Measurements from ENCODE around the gene MYO1B.
"Not testable (repeated sequence)": the region's sequence is repeated elsewhere in the genome, so short reads cannot be mapped to it uniquely, and the experiment has no call there.

The MYO1B gene

GRCh38 chr2:191405546-191405945 is 160.3 kb downstream of the MYO1B start:
- DNase-seq (ENCODE audit: low read depth in 2 of 2), result no peak

- no peak for DNase-seq (ENCODE audit: low read depth in 2 of 2)
These were observed 165.6 kb downstream of the MYO1B start for GRCh38 chr2:191410646-191411436.

DNA sequence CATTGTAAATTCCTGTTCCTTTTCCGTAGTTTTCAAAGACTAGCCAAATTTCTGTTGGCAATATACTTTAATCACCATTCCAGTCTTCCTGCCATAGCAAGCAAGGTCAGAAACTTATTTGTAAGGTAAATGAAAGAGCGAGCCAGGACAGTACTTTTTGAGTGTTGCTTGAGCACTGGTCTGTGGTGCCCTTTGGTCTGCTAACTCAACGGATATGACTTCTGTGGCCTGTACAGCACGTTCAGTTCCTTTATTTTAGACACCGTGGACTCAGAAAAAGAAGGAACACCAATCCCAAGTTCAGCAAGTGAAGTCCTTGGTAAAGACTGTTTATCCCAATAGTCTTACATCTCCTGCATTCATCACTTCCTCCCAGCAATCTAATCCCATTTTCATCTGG is 166.3 kb downstream of the MYO1B start:
- no peak for DNase-seq (ENCODE audit: low read depth in 2 of 2)

- DNase-seq (ENCODE audit: low read depth in 2 of 2), result no peak
These were observed 167.1 kb downstream of the MYO1B start for GRCh38 chr2:191412353-191412752.

DNA sequence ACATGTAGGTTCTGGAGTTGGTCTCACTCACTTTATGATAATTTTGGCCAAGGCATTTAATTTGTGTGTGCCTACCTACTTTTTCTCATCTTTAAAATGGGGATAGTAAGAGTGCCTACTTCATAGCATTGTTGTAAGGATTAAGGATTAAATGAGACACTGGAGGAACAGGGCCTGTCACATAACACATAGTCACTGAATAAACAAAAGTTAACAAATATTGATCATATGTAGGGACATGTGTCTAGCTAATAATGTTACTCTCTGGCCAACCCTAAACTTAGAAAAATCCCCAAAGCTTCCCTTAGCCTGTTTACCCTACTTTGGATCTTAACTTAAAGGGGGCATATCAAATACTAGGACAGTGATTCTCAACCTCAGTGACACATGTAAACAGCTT is 169.9 kb downstream of the MYO1B start:
- no peak for DNase-seq (ENCODE audit: low read depth in 2 of 2)

DNA sequence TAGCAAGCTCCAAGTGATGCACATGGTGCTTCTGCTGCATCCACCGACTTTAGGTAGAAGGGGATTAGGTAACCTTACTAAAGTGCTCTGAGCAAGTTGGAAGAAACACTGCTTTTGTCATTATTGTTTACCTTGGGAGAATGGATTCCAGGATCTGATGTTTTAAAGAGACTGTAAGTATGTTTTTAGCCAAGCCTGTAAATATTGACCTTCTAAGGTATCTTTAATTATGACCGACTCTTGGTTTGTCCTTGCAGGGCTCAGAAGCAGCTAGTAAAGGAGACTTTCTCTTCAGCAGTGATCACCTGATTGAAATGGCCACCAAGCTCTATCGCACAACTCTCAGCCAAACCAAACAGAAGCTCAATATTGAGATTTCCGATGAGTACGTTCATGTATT is 170.7 kb downstream of the MYO1B start:
- no peak for DNase-seq (ENCODE audit: low read depth in 2 of 2)

DNA sequence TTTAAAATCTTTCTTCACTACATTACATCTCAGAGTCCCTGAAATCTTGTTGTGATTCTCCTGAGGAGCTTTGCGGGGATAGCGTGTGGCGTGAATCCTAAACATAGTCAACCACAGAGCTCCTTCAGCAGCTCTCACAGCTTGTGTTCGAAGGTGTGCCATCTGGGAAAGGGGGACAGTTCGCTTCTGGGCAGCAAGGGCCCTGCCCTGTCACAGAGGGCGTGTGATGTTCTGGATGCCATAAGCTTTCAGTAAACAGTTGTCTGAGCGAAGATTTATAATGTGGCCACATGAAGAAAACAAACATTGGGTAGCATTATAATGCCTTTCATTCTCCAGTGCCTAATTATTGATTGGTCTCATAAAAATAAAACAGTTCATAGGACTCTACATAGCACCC is 172.5 kb downstream of the MYO1B start:
- no peak for DNase-seq (ENCODE audit: low read depth in 2 of 2)

DNA sequence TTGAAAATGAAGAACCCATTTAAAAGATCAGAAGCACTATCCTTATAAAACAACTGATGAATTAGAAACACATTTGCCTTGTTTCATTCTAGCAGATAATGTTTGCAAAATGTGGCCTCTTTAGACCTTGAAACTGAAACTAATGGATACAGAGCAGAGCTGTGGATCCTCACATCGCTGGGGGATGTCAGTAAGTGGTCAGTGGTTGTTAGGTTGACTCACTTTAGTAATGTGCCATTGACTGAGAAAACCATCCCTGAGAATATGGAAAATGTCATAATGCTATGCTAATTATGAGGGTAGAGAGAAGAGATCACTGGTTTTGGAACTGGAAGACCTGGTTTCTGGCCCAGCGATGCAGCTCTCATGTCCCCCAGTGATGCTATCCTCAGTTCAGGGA is 176.7 kb downstream of the MYO1B start:
- no peak for DNase-seq (ENCODE audit: low read depth in 2 of 2)

GRCh38 chr2:191427031-191427430 is 181.8 kb downstream of the MYO1B start:
- DNase-seq (ENCODE audit: low read depth in 2 of 2), result no peak

- DNase-seq (ENCODE audit: low read depth in 2 of 2), result no peak
These were observed 182.9 kb downstream of the MYO1B start for GRCh38 chr2:191428141-191428540.

- no peak for DNase-seq (ENCODE audit: low read depth in 2 of 2)
These were observed 185.3 kb downstream of the MYO1B start for GRCh38 chr2:191430476-191430875.

DNA sequence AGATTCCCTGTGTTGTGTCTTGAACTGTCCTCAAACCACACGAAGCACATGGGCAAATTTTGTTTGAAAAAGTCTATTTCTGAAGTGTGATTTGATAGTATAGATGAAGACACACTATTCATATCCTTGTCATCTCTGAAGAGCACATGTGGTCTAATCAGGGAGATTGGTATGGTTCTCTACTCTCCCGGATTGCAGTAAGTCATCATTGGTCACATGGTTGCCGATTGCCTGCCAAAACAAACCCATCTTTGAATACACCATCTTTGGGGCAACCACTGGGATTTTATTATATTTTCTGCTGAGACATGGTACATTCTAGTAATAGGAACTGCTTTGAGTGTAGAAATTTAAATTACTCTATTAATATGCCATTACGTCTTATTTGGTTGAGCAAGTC is 186.9 kb downstream of the MYO1B start:
- DNase-seq (ENCODE audit: low read depth in 2 of 2), result no peak

- DNase-seq (ENCODE audit: low read depth in 2 of 2), result no peak
These were observed 188.9 kb downstream of the MYO1B start for GRCh38 chr2:191434072-191434471.

- no peak for DNase-seq (ENCODE audit: low read depth in 2 of 2)
These were observed 189.9 kb downstream of the MYO1B start for GRCh38 chr2:191435141-191435540.

GRCh38 chr2:191436368-191437055 is 191.3 kb downstream of the MYO1B start:
- DNase-seq (ENCODE audit: low read depth in 2 of 2), result no peak

- DNase-seq (ENCODE audit: low read depth in 2 of 2), result no peak
These were observed 194.3 kb downstream of the MYO1B start for GRCh38 chr2:191439481-191439880.

DNA sequence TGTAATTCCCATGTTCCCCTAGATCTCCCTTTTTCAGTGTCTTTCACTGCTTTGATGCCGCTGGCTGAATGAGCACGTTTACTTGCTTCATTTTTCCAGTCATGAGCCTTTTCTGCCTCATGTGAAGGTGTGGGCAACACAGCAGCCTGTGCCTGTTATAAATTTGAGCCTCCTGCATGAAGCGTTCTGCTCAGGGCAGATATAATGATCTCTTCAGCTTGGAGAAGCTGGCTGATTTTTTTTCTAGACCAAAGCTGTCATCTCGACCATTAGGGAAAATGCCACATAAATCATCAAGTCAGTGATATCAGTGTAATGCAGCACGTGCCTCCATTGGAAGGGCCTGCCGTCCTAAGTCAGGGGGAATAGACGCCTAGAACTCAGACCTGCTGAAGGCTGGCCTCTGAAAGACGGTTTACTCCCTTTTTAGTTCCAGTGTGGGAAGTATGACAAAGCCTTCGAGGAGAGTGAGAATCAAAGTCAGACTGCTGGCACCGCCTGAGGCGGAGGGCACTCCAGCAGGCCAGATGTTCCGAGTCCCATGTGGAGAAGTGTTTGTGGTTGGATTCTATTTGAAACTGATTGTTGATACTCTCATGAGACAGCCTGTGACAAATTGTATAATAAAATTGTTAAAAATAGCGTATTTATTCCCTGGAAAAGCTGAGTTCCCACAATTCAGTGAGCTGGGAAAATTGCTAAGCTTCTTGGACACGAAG is 196.5 kb downstream of the MYO1B start:
- no peak for DNase-seq (ENCODE audit: low read depth in 2 of 2)

DNA sequence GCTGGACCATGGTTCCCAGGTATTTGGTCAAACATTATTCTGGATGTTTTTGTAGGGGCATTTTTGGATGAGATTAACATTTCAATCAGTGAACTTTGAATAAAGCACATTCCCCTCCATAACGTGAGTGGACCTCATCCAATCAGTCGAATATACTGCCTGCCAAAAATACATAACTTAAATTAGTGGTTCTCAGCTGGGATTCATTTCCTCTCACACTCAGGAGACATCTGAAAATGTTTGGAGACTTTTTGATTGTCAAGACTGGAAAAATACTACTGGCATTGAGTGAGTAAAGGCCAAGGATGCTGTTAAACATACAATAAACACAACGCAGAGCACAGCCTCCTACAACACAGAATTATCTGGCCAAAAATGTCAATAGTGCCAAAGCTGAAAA is 198.2 kb downstream of the MYO1B start:
- no peak for DNase-seq (ENCODE audit: low read depth in 2 of 2)

DNA sequence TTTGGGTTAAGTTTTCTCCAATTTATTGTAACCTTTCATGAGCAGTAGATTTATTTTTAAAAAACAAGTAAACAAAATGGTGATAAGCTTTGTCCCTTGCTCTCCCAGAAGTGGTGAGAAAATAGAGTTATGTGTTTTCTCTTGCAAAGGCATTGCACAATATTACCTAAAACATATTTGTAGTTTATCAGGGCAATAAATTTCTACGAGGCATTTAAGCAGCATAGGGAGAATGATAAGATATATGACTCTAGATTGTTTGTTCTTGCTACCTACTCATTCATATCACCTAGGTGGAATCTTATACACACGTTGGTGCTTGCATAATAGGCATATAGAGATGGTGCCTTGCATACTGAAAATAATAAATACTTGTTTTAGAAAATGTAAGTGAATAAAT is 201.7 kb downstream of the MYO1B start:
- DNase-seq (ENCODE audit: low read depth in 2 of 2), result no peak

GRCh38 chr2:191451116-191451515 is 205.9 kb downstream of the MYO1B start:
- DNase-seq (ENCODE audit: low read depth in 2 of 2), result no peak

- DNase-seq (ENCODE audit: low read depth in 2 of 2), result no peak
These were observed 206.9 kb downstream of the MYO1B start for GRCh38 chr2:191452065-191452464.

DNA sequence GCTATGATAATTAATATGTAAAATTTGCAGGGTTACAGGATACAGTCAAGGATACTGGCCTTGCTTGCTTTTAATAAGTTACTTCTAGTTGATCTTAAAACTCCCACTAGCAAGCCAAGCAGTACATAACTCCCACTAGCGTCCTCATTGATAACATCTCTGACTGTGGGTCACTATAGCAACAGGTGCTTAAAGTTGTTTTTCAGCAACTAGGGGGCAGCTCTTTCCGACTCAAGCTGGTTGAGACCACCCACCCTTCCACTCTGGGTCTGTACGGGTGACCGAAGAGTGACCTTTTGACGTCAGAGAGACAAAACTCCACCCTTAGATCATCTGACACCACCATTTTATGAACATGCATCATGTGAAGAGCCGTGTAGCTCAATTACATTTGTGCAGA is 208.6 kb downstream of the MYO1B start:
- no peak for DNase-seq (ENCODE audit: low read depth in 2 of 2)

- DNase-seq (ENCODE audit: low read depth in 2 of 2), result not testable (repeated sequence)
These were observed 211.3 kb downstream of the MYO1B start for GRCh38 chr2:191456506-191456905.
